ENCODE data around the gene HOXC13.

GRCh38 chr12:53944209-53944608 is 5.6 kb downstream of the HOXC13 start:
- TF ChIP-seq CTCF (IDR thresholded peaks at IDR 0.05; ENCODE audit: low read depth, low read length, poor library complexity, severe bottlenecking) (no peak), EZH2phosphoT487 (IDR thresholded peaks at IDR 0.05; ENCODE audit: borderline replicate concordance, low read length) (no peak)

All from DOHH2 (cell line).